ENCODE measurements around the gene CHMP4A.

CHMP4A gene

GRCh38 chr14:24194873-24195185, 18.5 kb downstream of the CHMP4A start:
- no peak for DNase-seq

- DNase-seq, result no peak
Measured at GRCh38 chr14:24194186-24194872, 19.0 kb downstream of the CHMP4A start.

GRCh38 chr14:24192933-24193332, 20.4 kb downstream of the CHMP4A start:
- no peak for DNase-seq

GRCh38 chr14:24190416-24190815, 22.9 kb downstream of the CHMP4A start:
- no peak for DNase-seq

GRCh38 chr14:24189460-24189859, 23.8 kb downstream of the CHMP4A start:
- no peak for DNase-seq

- DNase-seq, result no peak
Measured at GRCh38 chr14:24189059-24189375, 24.3 kb downstream of the CHMP4A start.

- peak; percentile 99 for DNase-seq
Measured at GRCh38 chr14:24188251-24189058, 24.8 kb downstream of the CHMP4A start, which contains the start of gene IPO4. TSS of gene IPO4 (minus strand) at chr14:24188816. CDS start at chr14:24188787, 29 bp downstream.

GRCh38 chr14:24187539-24187915, 25.8 kb downstream of the CHMP4A start:
- DNase-seq, result no peak

GRCh38 chr14:24186831-24187538, 26.3 kb downstream of the CHMP4A start:
- DNase-seq, result no peak

- no peak for DNase-seq
Measured at GRCh38 chr14:24185741-24186140, 27.5 kb downstream of the CHMP4A start.

GRCh38 chr14:24185026-24185425, 28.3 kb downstream of the CHMP4A start:
- no peak for DNase-seq

GRCh38 chr14:24184104-24184970, 29.0 kb downstream of the CHMP4A start:
- DNase-seq, result no peak

GRCh38 chr14:24183014-24183481, 30.2 kb downstream of the CHMP4A start:
- no peak for DNase-seq

GRCh38 chr14:24182110-24182882, 31.0 kb downstream of the CHMP4A start:
- DNase-seq, result no peak

GRCh38 chr14:24181371-24182077, 31.8 kb downstream of the CHMP4A start:
- DNase-seq, result no peak

- DNase-seq, result no peak
Measured at GRCh38 chr14:24179961-24180796, 33.1 kb downstream of the CHMP4A start.

- no peak for DNase-seq
Measured at GRCh38 chr14:24179294-24179960, 33.9 kb downstream of the CHMP4A start.

GRCh38 chr14:24178399-24179178, 34.7 kb downstream of the CHMP4A start:
- DNase-seq, result no peak

GRCh38 chr14:24177891-24178290, 35.4 kb downstream of the CHMP4A start:
- DNase-seq, result no peak

Measured in SHP77 (cell line).